ENCODE data around the gene GID4.
A peak's percentile ranks its signal among the peaks of the same experiment; 100 is the strongest.

GID4 gene

DNA sequence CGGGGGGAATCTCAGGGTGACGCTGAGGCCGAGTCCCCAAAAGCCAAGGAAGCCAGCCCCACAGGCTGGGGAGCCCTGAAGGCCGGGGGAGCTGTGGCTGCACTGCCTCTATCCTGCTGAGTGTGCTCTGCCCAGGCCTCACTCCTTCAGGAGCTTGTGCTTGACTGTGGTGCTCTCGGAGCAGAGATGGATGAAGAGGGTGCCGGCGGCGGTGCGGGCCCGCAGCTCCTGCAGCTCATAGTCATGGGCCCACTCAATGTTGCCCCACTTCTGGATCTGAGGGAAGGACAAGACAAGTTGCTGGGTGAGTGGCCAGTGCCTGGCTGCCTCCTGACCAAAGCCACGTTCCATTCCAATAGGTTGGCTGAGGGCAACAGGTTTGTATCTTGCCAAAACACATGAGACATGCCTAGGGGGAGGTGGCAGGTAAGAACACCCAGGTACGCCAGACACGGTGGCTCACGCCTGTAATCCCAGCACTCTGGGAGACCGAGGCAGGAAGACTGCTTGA is 20.7 kb upstream of the GID4 start:
- DNase-seq, result no peak

GRCh38 chr17:18019838-18020154 is 19.4 kb upstream of the GID4 start:
- no peak for DNase-seq

- no peak for DNase-seq
Measured at GRCh38 chr17:18020971-18021370, 18.2 kb upstream of the GID4 start.

DNA sequence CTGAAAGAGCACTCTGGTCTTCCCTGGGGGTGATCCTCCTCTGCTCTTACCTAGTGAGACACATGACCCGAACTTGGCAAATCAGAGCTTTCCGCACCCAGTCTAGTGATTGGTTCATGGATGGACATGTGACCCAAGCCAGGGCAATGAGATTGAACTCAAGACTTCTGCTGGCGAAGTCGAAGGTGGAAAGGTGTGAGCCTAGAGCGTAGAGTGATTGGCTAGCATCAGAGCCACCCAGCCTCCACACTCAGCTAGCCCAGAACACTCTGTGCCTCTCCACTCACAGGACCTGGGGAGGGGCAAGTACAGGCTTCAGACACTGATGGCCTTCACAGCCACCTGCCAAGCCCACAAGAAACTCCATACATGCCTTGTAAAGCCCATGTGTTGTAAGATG is 17.8 kb upstream of the GID4 start:
- DNase-seq, result no peak

GRCh38 chr17:18025241-18025944 is 13.8 kb upstream of the GID4 start:
- DNase-seq, result no peak

GRCh38 chr17:18025945-18026776 is 13.0 kb upstream of the GID4 start:
- no peak for DNase-seq

DNA sequence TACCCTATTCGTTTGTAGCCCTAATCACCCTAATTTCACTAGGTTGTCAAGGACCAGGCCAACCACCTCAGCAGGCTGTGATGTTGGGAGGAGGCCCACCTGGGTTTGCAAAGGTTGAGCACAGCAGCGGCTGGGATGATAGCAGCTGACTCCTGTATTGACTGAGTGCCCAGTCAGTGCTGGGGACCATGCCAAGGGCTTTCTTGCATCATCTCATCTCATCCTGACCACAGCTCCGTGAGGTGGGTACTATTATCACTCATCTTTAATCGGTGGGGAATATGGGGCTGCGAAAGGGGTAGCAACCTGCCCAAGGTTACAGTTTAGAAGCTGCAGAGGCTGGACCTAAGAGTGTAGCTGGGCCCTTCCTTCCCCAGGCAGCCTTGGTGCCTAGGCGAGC is 11.9 kb upstream of the GID4 start:
- no peak for DNase-seq

DNA sequence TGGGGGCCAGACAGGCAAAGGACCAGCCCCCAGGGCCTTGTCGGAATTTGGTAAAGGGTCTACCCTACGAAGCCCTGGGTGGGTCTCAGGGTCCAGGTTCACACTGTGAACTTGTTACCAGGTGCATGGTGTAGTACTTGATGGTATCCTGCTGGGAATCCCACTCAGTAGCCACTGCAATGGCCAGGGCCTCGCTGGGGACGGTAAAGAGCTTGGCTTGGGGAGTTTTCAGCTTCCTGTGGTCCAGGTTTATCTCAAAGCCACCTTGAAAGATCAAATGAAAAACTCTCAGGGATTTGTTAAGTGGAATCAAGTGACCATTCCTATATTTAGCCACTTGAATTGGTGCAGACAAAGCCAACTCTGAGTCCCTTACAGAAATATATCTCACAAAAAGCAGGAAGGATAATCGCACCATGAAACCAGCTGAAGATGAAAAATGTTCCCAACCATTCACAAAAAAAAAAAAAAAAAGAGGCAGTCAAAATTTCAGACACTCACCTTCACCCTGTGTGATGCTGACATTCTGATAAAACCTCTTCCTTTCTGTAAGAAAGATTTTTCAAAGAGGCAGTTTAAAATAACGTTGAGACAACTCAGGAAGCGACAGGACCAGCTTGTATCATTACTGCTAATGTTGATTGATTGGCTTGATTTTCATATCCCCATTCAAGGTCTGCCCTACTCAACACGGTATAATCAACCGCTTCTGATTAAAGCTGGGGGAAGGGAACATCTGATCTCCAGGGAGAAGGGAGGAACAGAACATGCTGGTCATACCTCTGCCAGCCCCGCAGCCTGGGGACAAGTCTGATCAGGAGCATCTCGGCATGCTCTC is 10.9 kb upstream of the GID4 start:
- DNase-seq, result no peak

DNA sequence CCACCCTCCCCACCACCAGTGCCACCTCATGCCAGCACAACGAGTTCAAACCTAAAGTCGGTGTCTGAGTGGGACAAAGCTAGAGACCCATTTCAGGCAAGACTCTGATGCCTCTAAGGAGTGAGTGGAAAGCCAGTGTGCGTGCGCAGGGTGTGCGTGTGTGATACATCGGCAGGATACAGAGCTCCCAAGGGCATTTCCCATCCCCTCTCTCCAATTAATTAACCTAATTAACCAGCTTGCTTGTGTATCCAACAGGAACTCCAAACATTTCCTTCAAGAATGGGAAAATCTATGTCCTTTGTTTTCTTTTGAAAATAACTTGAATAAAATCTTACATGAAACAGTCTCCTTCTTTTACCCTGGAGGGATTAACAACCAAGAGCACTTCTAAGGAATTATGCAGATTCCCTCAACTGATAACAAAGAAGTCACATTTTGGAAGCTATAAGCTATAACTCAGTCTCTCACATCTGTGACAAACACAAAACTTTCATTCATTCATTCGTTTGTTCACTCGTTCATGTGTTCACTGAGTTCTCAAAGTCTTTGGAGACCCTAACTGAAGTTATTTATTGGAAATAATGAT is 10.2 kb upstream of the GID4 start:
- no peak for DNase-seq

DNA sequence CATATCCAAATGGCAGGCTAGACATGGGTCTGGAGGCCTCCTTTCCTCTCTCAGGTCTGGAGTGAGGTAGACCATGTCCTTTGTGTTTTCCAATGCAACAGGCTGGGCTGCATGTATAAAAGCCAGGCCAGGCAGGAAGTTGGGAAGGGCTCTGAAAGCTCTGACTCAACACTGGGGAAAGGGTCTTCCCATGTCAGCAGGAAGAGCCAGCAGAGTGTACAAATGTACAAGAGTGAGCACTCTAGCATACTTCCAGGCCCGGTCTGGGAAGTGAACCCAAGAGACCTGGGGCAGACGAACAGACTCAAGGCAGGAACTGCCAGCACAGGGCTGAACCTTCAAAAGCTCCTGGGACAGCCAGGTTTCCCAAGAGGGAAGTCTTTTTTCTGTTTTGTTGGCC is 7.3 kb upstream of the GID4 start:
- DNase-seq, result no peak

DNA sequence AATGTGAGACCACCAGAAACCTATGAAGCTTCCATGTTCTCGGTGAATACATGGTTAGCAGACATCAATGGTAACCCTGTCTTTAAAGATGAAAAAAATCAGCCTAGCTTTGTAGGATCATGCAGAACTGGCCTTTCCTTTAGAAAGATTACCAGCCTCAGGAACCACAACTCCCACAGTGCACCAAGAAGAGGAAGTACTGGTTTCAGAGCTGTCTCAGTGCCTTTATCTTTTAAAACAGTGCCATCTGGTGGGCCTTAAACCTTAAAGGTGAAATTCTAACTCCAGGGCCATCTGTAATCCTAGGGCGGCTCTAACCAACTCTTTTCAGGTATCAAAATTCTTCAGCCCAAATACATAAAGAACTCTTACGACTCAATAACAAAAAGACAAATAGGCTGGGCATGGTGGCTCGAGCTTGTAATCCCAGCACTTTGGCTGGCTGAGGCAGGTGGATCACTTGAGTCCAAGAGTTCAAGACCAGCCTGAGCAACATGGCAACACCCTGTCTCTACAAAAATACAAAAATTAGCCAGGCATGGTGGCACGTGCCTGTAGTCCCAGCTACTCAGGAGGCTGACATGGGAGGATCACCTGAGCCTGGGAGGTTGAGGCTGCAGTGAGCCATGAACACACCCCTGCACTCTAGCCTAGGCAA is 5.6 kb upstream of the GID4 start:
- peak; percentile 60 for DNase-seq

DNA sequence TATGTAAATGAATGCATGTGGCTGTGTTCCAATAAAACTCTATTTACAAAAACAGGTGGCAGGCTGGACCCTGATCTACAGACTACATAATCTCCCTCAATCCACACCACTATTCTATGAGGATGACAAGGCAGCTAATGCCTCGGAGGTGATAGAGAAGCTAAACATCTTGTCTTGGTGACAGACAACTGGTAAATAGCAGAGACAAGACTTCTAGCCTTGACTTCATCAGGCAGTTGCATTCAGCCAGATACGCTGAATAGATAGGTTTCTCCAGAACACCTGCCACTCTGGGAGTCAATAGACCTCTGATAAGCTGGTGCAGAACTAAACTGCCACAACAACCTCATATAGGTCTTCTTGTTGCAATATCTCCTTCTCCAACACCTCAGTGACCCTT is 3.5 kb upstream of the GID4 start:
- DNase-seq, result no peak

GRCh38 chr17:18037486-18037885 is 1.7 kb upstream of the GID4 start:
- no peak for DNase-seq

- DNase-seq, result peak; percentile 14
Measured at GRCh38 chr17:18038149-18038850, 908 bp upstream of the GID4 start.

DNA sequence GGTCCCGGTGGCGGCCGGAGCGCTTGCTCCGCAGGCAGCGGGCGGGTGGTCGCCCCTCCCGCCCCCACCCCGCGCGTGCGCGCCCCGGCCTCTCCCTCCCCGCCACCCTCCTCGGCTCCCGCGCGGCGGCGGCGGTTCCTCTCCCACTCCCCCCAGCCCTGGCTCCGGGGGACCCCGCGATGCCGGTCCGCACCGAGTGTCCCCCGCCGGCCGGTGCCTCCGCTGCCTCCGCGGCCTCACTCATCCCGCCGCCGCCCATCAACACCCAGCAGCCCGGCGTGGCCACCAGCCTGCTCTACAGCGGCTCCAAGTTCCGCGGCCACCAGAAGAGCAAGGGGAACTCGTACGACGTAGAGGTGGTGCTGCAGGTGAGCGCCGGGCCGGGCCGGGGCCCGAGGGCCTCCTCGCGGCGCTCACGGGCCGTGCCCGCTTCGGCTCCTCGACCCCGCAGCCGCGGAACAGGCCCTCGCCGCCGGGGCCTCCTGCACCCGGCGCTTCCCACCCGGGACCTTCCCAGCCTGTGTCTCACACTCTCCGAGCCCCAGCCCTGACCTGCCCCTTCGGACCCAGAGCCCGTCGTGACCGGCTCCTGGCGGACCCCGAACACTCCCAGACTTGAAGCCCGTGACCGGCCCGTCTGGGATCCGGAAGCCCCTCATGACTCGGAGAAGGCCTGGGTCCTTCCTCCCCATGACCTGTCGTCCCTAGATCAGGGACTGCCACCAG is 490 bp downstream of the GID4 start:
- DNase-seq, result no peak

- DNase-seq, result no peak
Measured at GRCh38 chr17:18040261-18040858, 1.2 kb downstream of the GID4 start.

DNA sequence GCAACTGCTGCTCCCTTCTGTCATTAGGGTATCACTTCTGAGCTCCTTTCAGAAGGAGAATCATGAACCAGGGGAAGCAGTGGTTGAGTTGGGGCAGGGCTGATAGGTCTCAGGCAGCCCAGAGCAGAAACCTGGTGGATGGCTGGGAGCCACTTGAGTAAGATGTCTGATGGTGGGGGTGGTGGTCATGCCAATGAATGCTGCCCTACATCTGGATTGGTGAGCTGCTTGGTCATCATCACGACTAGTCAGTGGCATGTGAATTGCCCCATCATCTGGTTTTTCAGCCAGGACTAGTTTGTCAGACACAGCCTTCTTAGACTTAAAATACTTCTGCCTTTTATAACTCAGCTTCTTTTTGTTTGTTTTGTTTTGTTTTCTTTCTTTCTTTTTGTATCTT is 2.6 kb downstream of the GID4 start:
- DNase-seq, result no peak

DNA sequence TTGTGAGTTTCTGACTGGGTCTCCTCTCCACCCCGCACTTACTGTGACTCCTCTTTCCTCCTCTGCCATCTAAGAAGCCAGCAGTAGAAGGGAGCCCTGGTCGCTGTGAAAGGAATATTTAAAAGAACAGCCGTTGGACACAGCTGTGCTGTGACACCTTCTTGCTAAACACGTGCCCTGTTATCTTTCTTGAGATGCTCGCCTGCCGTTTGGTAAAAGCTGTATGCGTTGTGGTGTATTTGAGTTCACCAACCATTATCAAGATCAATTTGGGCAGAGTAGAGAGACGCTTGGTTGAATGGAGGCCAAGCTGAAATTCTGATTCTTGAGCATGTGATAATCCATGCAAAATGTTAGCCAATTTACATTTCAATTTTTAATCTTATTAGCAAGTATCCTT is 3.8 kb downstream of the GID4 start:
- no peak for DNase-seq

GRCh38 chr17:18043491-18043890 is 4.3 kb downstream of the GID4 start:
- DNase-seq, result no peak

DNA sequence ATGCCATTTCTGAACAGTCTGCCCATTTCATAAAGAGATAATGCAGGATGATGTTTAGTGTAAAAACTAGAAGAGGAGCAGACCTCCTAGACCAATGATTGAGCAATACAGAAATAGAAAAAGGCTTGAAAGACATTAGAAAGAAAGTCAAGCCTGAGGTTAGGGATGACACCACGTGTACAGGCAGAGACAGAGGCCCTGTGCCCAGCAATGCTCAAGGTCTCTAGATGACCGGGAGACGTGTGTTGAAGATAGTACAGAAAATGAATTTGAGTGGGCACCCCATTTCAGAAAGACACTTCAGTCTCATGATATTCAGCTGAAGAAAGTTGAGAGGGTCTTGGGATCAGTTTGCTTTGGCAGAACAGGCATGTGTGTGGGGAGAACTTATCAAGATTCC is 5.4 kb downstream of the GID4 start:
- no peak for DNase-seq
